Caco-2 (cell line): ENCODE results near the gene KMT5B. TPM values are rescaled to one million over a fixed set of nuclear protein-coding genes. Genes with fewer than 3 reads are reported as not detected.

Experiments
- BruUV-seq: library from RNA; stranded (reverse); fragments of 400-500 nt; replicated peaks from 2 replicates; lab custom pipeline; 2021; lab: Mats Ljungman, UMichigan
- CTCF ChIA-PET: fragments of 300-600 bp; sonication (Branson Sonifier 250); formaldehyde crosslinking; loops from one replicate; lab custom pipeline; 2022; ENCODE audit warnings: antibody characterized with exemption; lab: Charles Lee
- POLR2A ChIA-PET: fragments of 300-600 bp; sonication (Branson Sonifier 250); formaldehyde crosslinking; loops from one replicate; lab custom pipeline; 2022; ENCODE audit warnings: antibody characterized with exemption; lab: Charles Lee
- DNase-seq, 2 experiments: peaks; one replicate each; pipeline versions ENCODE4 v3.0.0 to v3.0.0-alpha.2; 2020 to 2022
- H3K27me3 ChIP-seq: replicated peaks from 2 replicates; pipeline ENCODE4 v1.6.0; 2011; ENCODE audit warnings: low read length; ENCODE audit not compliant: control insufficient read depth, insufficient read depth
- H3K36me3 ChIP-seq: 2 replicates; pipeline ENCODE4 v1.5.1; 2011; ENCODE audit warnings: low read length; ENCODE audit not compliant: control insufficient read depth, insufficient read depth
- H3K4me1 ChIP-seq: fragments of 250-450 bp; sonication (Bioruptor Pico); 2 replicates; pipeline ENCODE4 v1.5.1; 2020; ENCODE audit warnings: mild to moderate bottlenecking
- H3K4me3 ChIP-seq: 2 replicates; pipeline ENCODE4 v1.5.1; 2011; ENCODE audit warnings: low read depth, mild to moderate bottlenecking, control low read depth, low read length
- H3K9me3 ChIP-seq: fragments of 250-450 bp; sonication (Bioruptor Pico); 2 replicates; pipeline ENCODE4 v1.5.1; 2020; ENCODE audit warnings: mild to moderate bottlenecking, moderate library complexity
- H3K27ac Mint-ChIP-seq: one replicate; pipeline ENCODE4 v1.8.0; 2022; ENCODE audit warnings: mixed read lengths; ENCODE audit not compliant: unreplicated experiment
- H3K27me3 Mint-ChIP-seq: one replicate; pipeline ENCODE4 v1.8.0; 2022; ENCODE audit warnings: mixed read lengths; ENCODE audit not compliant: insufficient read depth, unreplicated experiment
- H3K36me3 Mint-ChIP-seq: one replicate; pipeline ENCODE4 v1.8.0; 2022; ENCODE audit warnings: mild to moderate bottlenecking, mixed read lengths; ENCODE audit not compliant: insufficient read depth, unreplicated experiment
- H3K4me1 Mint-ChIP-seq: one replicate; pipeline ENCODE4 v1.8.0; 2022; ENCODE audit warnings: low read depth, mixed read lengths; ENCODE audit not compliant: unreplicated experiment
- H3K4me3 Mint-ChIP-seq: one replicate; pipeline ENCODE4 v1.8.0; 2022; ENCODE audit warnings: mild to moderate bottlenecking, moderate library complexity, mixed read lengths; ENCODE audit not compliant: unreplicated experiment
- H3K9me3 Mint-ChIP-seq: one replicate; pipeline ENCODE4 v1.8.0; 2022; ENCODE audit warnings: mixed read lengths; ENCODE audit not compliant: unreplicated experiment
- CTCF ChIP-seq, 2 experiments: fragments of 200-600 bp in 1 of 2; IDR thresholded peaks; 1 replicate in 1 of 2; 2 replicates in 1 of 2; pipeline versions ENCODE4 v1.5.1 to v1.8.0; 2011 to 2022; ENCODE audit warnings: antibody characterized with exemption in 1 of 2, control low read depth in 1 of 2, inconsistent platforms in 1 of 2, low read depth in 1 of 2, low read length in 1 of 2, mild to moderate bottlenecking in 1 of 2, moderate library complexity in 1 of 2; ENCODE audit not compliant: insufficient read depth in 1 of 2, severe bottlenecking in 1 of 2, unreplicated experiment in 1 of 2
- intact Hi-C: fragments of 100-400 bp; cut with micrococcal nuclease; formaldehyde crosslinking; loops from one replicate; pipeline ENCODE4 v1.10.0; 2022; ENCODE audit not compliant: unreplicated experiment
- total RNA-seq: library from RNA; stranded (reverse); gene quantifications from 2 replicates; pipeline ENCODE4 v1.2.3, GENCODE V29; 2022

KMT5B gene
- total RNA-seq, 1 experiment from 2014 or later = 91.2 TPM

GRCh38 chr11:68125164-68125563, 87.9 kb downstream of the KMT5B start:
- no peaks in the 10 kb centered on the region for H3K36me3 ChIP-seq
- Mint-ChIP-seq H3K27ac (peak overlapping the region; percentile 79), H3K36me3 (peaks cover 56% of the 10 kb centered on the region), H3K27me3 (no peaks in the 10 kb centered on the region), H3K4me1 (peaks cover 32% of the 10 kb centered on the region), H3K9me3 (peaks cover 13% of the 10 kb centered on the region), H3K4me3 (no peak overlapping the region)
- BruUV-seq = no TSS peak
- no peak overlapping the region for H3K4me3 ChIP-seq
- TF ChIP-seq CTCF (IDR thresholded peaks at IDR 0.05; ENCODE audit: insufficient read depth in 1 of 2, low read depth in 1 of 2, low read length in 1 of 2, severe bottlenecking in 1 of 2, unreplicated experiment in 1 of 2) = no peak
- CTCF ChIA-PET = no interaction called here
- DNase-seq = no peak
- POLR2A ChIA-PET = no interaction called here
- no peaks in the 10 kb centered on the region for H3K27me3 ChIP-seq
- H3K4me1 ChIP-seq = peaks cover 77% of the 10 kb centered on the region
- H3K9me3 ChIP-seq = peaks cover 6% of the 10 kb centered on the region
- intact Hi-C loops = loop anchor here (10.0 kb wide), 1 partner anchor 170 kb away; no protein-coding TSS in a partner anchor

GRCh38 chr11:68122936-68123539, 90.1 kb downstream of the KMT5B start:
- Histone ChIP-seq H3K4me1 (peaks cover 80% of the 10 kb centered on the region), H3K27me3 (no peaks in the 10 kb centered on the region), H3K9me3 (no peaks in the 10 kb centered on the region), H3K36me3 (no peaks in the 10 kb centered on the region), H3K4me3 (no peak overlapping the region)
- H3K27me3 Mint-ChIP-seq = no peaks in the 10 kb centered on the region
- H3K4me1 Mint-ChIP-seq = peaks cover 28% of the 10 kb centered on the region
- no peaks in the 10 kb centered on the region for H3K9me3 Mint-ChIP-seq
- peak overlapping the region; percentile 82 for H3K4me3 Mint-ChIP-seq
- peak; percentile 77 to 91 for DNase-seq
- BruUV-seq = TSS peak; percentile 67
- CTCF ChIA-PET = no interaction called here
- no peak for TF ChIP-seq CTCF (IDR thresholded peaks at IDR 0.05; ENCODE audit: insufficient read depth in 1 of 2, low read depth in 1 of 2, low read length in 1 of 2, severe bottlenecking in 1 of 2, unreplicated experiment in 1 of 2)
- intact Hi-C loops = loop anchor here (5.0 to 10.0 kb wide), 2 partner anchors 91 to 172 kb away; partner anchors contain the start of gene NDUFS8
- peaks cover 64% of the 10 kb centered on the region for H3K36me3 Mint-ChIP-seq
- peak overlapping the region; percentile 96 for H3K27ac Mint-ChIP-seq
- POLR2A ChIA-PET = no interaction called here

- CTCF ChIA-PET = interaction anchor here (0.7 to 1.0 kb wide), 3 partner anchors 15 to 166 kb away, joined by 3 read pairs; no protein-coding TSS in a partner anchor
- DNase-seq = peak; percentile 96 to 99
- peaks cover 45% of the 10 kb centered on the region for H3K4me1 Mint-ChIP-seq
- peaks cover 71% of the 10 kb centered on the region for H3K36me3 Mint-ChIP-seq
- Histone ChIP-seq H3K27me3 (no peaks in the 10 kb centered on the region), H3K9me3 (no peaks in the 10 kb centered on the region), H3K4me1 (peaks cover 76% of the 10 kb centered on the region), H3K4me3 (peak within 1 kb of the TSS; percentile 64), H3K36me3 (no peaks in the 10 kb centered on the region)
- intact Hi-C loops = loop anchor here (1.0 to 10.0 kb wide), 4 partner anchors 26 to 174 kb away; partner anchors contain the start of gene NDUFS8
- H3K4me3 Mint-ChIP-seq = peak within 1 kb of the TSS; percentile 82
- H3K9me3 Mint-ChIP-seq = no peaks in the 10 kb centered on the region
- BruUV-seq = no TSS peak
- peak within 1 kb of the TSS; percentile 96 for H3K27ac Mint-ChIP-seq
- POLR2A ChIA-PET = interaction anchor here (0.6 to 1.3 kb wide), 7 partner anchors 12 to 118 kb away, joined by 3 to 17 read pairs (median 3); no protein-coding TSS in a partner anchor
- no peaks in the 10 kb centered on the region for H3K27me3 Mint-ChIP-seq
- TF ChIP-seq CTCF (IDR thresholded peaks at IDR 0.05; ENCODE audit: insufficient read depth in 1 of 2, low read depth in 1 of 2, low read length in 1 of 2, severe bottlenecking in 1 of 2, unreplicated experiment in 1 of 2) = peak in 1 of 2 experiments; percentile 5
Measured at GRCh38 chr11:68121067-68121899, 91.8 kb downstream of the KMT5B start, which contains the start of gene CHKA. TSS of gene CHKA (minus strand) at chr11:68121388. CDS start at chr11:68121177, 211 bp downstream.
